Suprapubic skin (tissue), 4 donors: ENCODE results near the gene PAFAH1B1. TPM values are rescaled to one million over a fixed set of nuclear protein-coding genes. Genes with fewer than 3 reads are reported as not detected.

Source experiments
- DNase-seq, 2 donors: peaks; one replicate each; pipeline ENCODE4 v3.0.0-alpha.2; 2019; ENCODE audit warnings: low spot score in 2 of 2
- H3K27ac ChIP-seq: fragments of 200-600 bp; sonication (generic); one replicate; pipeline ENCODE4 v1.5.1; 2019
- H3K27me3 ChIP-seq: fragments of 200-600 bp; sonication (generic); one replicate; pipeline ENCODE4 v1.5.1; 2019
- H3K36me3 ChIP-seq: fragments of 200-600 bp; sonication (generic); one replicate; pipeline ENCODE4 v1.5.1; 2019
- H3K4me1 ChIP-seq: fragments of 200-600 bp; sonication (generic); one replicate; pipeline ENCODE4 v1.5.1; 2019
- H3K4me3 ChIP-seq: fragments of 200-600 bp; sonication (generic); one replicate; pipeline ENCODE4 v1.5.1; 2019; ENCODE audit warnings: mild to moderate bottlenecking
- H3K9me3 ChIP-seq: fragments of 200-600 bp; sonication (generic); one replicate; pipeline ENCODE4 v1.5.1; 2019
- CTCF ChIP-seq, 2 donors: fragments of 200-600 bp in 1 of 2; fragments of 450-650 bp in 1 of 2; sonication (generic) in 1 of 2; IDR thresholded peaks; one replicate each; pipeline ENCODE4 v1.5.1; 2016 to 2019; ENCODE audit warnings: antibody characterized with exemption in 2 of 2, mild to moderate bottlenecking in 1 of 2, moderate library complexity in 1 of 2
- EP300 ChIP-seq: sonication (generic); formaldehyde crosslinking; IDR thresholded peaks from one replicate; pipeline ENCODE4 v1.6.1; 2017; ENCODE audit warnings: antibody characterized with exemption
- POLR2A ChIP-seq, 2 donors: fragments of 450-650 bp; IDR thresholded peaks; one replicate each; pipeline ENCODE4 v1.6.1; 2017; ENCODE audit warnings: antibody characterized with exemption in 2 of 2, mild to moderate bottlenecking in 2 of 2, moderate library complexity in 2 of 2
- POLR2AphosphoS5 ChIP-seq, 3 donors: sonication (generic); formaldehyde crosslinking; IDR thresholded peaks; one replicate each; pipeline ENCODE4 v1.6.1; 2017; ENCODE audit warnings: antibody characterized with exemption in 3 of 3
- WGBS: methylation state at CpG from one replicate; pipeline ENCODE4 v1.1.5; 2018; 5-methylcytosine and 5-hydroxymethylcytosine counted together
- total RNA-seq, 4 donors: library from RNA; depleted of rRNA; stranded (reverse); fragments of >200 nt; gene quantifications; one replicate each; pipeline ENCODE4 v1.1.0, GENCODE V29; 2016

The PAFAH1B1 gene
- total RNA-seq, 4 donors from 2014 or later: 97.4 to 283 (median 125) TPM

GRCh38 chr17:2595716-2596115 lies 2.3 kb downstream of the PAFAH1B1 start:
- H3K9me3 ChIP-seq: no peaks in the 10 kb centered on the region
- peaks cover 58% of the 10 kb centered on the region for H3K4me1 ChIP-seq
- no peak for DNase-seq
- H3K4me3 ChIP-seq: peak overlapping the region; percentile 63
- no peak overlapping the region for H3K27ac ChIP-seq
- WGBS: 10% methylated on average over 4 of the region's 4 CpGs
- no peak for TF ChIP-seq CTCF (IDR thresholded peaks at IDR 0.05)
- no peak for TF ChIP-seq EP300
- TF ChIP-seq POLR2A (IDR thresholded peaks at IDR 0.05): no peak
- TF ChIP-seq POLR2AphosphoS5 (IDR thresholded peaks at IDR 0.05): no peak
- H3K27me3 ChIP-seq: no peaks in the 10 kb centered on the region
- H3K36me3 ChIP-seq: no peaks in the 10 kb centered on the region

- peaks cover 54% of the 10 kb centered on the region for H3K4me1 ChIP-seq
Measured at GRCh38 chr17:2598166-2598565, 4.7 kb downstream of the PAFAH1B1 start.

GRCh38 chr17:2602597-2603017 lies 9.2 kb downstream of the PAFAH1B1 start:
- Histone ChIP-seq H3K9me3 (no peaks in the 10 kb centered on the region), H3K4me3 (no peak overlapping the region), H3K4me1 (peaks cover 36% of the 10 kb centered on the region), H3K27me3 (no peaks in the 10 kb centered on the region), H3K27ac (no peak overlapping the region), H3K36me3 (no peaks in the 10 kb centered on the region)
- TF ChIP-seq CTCF (IDR thresholded peaks at IDR 0.05) (no peak), POLR2A (IDR thresholded peaks at IDR 0.05) (no peak), EP300 (no peak), POLR2AphosphoS5 (IDR thresholded peaks at IDR 0.05) (no peak)
- DNase-seq: no peak
- WGBS: 57% methylated on average over 6 of the region's 6 CpGs

More at GRCh38 chr17:2598166-2598565, 4.7 kb downstream of the PAFAH1B1 start:
- 73% methylated on average over 8 of the region's 8 CpGs for WGBS
- Histone ChIP-seq H3K4me3 (no peak overlapping the region), H3K36me3 (no peaks in the 10 kb centered on the region), H3K27me3 (no peaks in the 10 kb centered on the region), H3K9me3 (no peaks in the 10 kb centered on the region), H3K27ac (no peak overlapping the region)
- DNase-seq: no peak
- TF ChIP-seq CTCF (IDR thresholded peaks at IDR 0.05): no peak
- no peak for TF ChIP-seq POLR2AphosphoS5 (IDR thresholded peaks at IDR 0.05)
- TF ChIP-seq POLR2A (IDR thresholded peaks at IDR 0.05): no peak
- no peak for TF ChIP-seq EP300

- 72% methylated on average over 6 of the region's 6 CpGs for WGBS
- Histone ChIP-seq H3K4me1 (peaks cover 20% of the 10 kb centered on the region), H3K36me3 (no peaks in the 10 kb centered on the region), H3K27ac (no peak overlapping the region), H3K4me3 (no peak overlapping the region), H3K9me3 (no peaks in the 10 kb centered on the region), H3K27me3 (no peaks in the 10 kb centered on the region)
- no peak for DNase-seq
- TF ChIP-seq POLR2A (IDR thresholded peaks at IDR 0.05) (no peak), EP300 (no peak), CTCF (IDR thresholded peaks at IDR 0.05) (no peak), POLR2AphosphoS5 (IDR thresholded peaks at IDR 0.05) (no peak)
Measured at GRCh38 chr17:2608350-2608913, 15.0 kb downstream of the PAFAH1B1 start.

- no peak overlapping the region for H3K4me3 ChIP-seq
- no peaks in the 10 kb centered on the region for H3K36me3 ChIP-seq
- 96% methylated on average over 7 of the region's 7 CpGs for WGBS
- H3K27me3 ChIP-seq: no peaks in the 10 kb centered on the region
- no peaks in the 10 kb centered on the region for H3K9me3 ChIP-seq
- no peak for DNase-seq
- H3K27ac ChIP-seq: no peak overlapping the region
- peaks cover 22% of the 10 kb centered on the region for H3K4me1 ChIP-seq
- no peak for TF ChIP-seq POLR2AphosphoS5 (IDR thresholded peaks at IDR 0.05)
- TF ChIP-seq EP300: no peak
- no peak for TF ChIP-seq POLR2A (IDR thresholded peaks at IDR 0.05)
- no peak for TF ChIP-seq CTCF (IDR thresholded peaks at IDR 0.05)
Measured at GRCh38 chr17:2609091-2609490, 15.6 kb downstream of the PAFAH1B1 start.
